ENCODE measurements around the gene THRB. TPM values are rescaled to one million over a fixed set of nuclear protein-coding genes. Genes with fewer than 3 reads are reported as not detected.
"Not testable (repeated sequence)": the region's sequence is repeated elsewhere in the genome, so short reads cannot be mapped to it uniquely, and the experiment has no call there.

The THRB gene
- total and polyA plus RNA-seq, 2 donors (not counting 3 experiments of a cell fraction or from before 2014, with no cell fraction given), result 0.06 TPM; not detected in 1

DNA sequence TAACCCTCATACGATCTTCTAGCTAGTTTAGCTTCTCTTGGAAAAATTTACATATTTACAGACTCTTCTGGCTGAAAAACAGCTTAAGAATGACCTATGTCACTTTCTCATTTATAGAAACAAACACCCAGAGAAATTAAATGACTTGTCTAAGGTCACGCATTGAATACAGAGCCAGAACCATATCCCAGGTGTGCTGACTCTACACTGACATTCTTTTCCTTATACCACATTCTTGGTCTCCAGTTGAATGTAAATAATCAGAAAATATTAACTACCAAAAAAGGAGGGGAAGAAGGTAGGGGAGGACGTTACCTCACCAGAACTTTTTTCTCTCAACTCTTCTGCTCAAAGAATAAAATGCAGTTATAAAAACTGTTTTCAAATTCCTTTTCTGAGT, 95.0 kb downstream of the THRB start:
- Histone ChIP-seq H3K4me1 (ENCODE audit: control insufficient read depth, extremely low read depth, insufficient read depth, low read length) (no peaks in the 10 kb centered on the region), H3K9me3 (replicated peaks; ENCODE audit: control insufficient read depth, insufficient read depth, low read length) (no peaks in the 10 kb centered on the region), H4K20me1 (replicated peaks; ENCODE audit: control insufficient read depth, extremely low read depth, insufficient read depth, low read length) (no peaks in the 10 kb centered on the region), H3K4me2 (ENCODE audit: insufficient read depth, low read length) (no peak overlapping the region), H3K36me3 (ENCODE audit: control insufficient read depth in 2 of 2, extremely low read depth in 1 of 2, insufficient read depth in 2 of 2, low read length in 2 of 2) (no peaks in the 10 kb centered on the region), H3K4me3 (replicated peaks in 1 of 3; ENCODE audit: insufficient read depth in 1 of 3, low read depth in 1 of 3, low read length in 3 of 3) (no peak overlapping the region), H3K9ac (replicated peaks; ENCODE audit: extremely low read depth, insufficient read depth, low read length) (no peak overlapping the region), H3K79me2 (ENCODE audit: control insufficient read depth, insufficient read depth, low read length) (no peaks in the 10 kb centered on the region), H2AFZ (ENCODE audit: low read depth, low read length) (no peak overlapping the region), H3K27me3 (ENCODE audit: control insufficient read depth in 2 of 2, insufficient read depth in 2 of 2, low read length in 2 of 2) (no peaks in the 10 kb centered on the region), H3K27ac (ENCODE audit: insufficient read depth, low read depth, low read length) (no peak overlapping the region), H3K9me1 (replicated peaks; ENCODE audit: control insufficient read depth, extremely low read depth, insufficient read depth, low read length) (no peaks in the 10 kb centered on the region)
- no TSS peak for BruUV-seq (replicated peaks)
- dilution Hi-C loops (cut with MboI; ENCODE audit: extremely low pct_ligation_motif_present, low sequenced_read_pairs) (no loop called here), intact Hi-C loops (cut with micrococcal nuclease) (no loop called here)
- CTCF ChIA-PET, result no interaction called here
- POLR2A ChIA-PET, result no interaction called here
- FAIRE-seq, result no peak
- no peak for DNase-seq (ENCODE audit: low read depth, low spot score)
- TF ChIP-seq POLR2A (IDR thresholded peaks at IDR 0.05; ENCODE audit: low read depth, low read length) (no peak), JUN (IDR thresholded peaks at IDR 0.05; ENCODE audit: borderline replicate concordance, insufficient read depth, insufficient read length, low read depth) (no peak), POLR2AphosphoS5 (IDR thresholded peaks at IDR 0.05; ENCODE audit: insufficient read depth, low read depth, low read length) (no peak), GATA2 (IDR thresholded peaks at IDR 0.05; ENCODE audit: insufficient read depth, insufficient read length, low read depth, low read length) (no peak), EZH2 (IDR thresholded peaks at IDR 0.05; ENCODE audit: borderline replicate concordance, low read depth, low read length, severe bottlenecking) (no peak), MYC (IDR thresholded peaks at IDR 0.05; ENCODE audit: low read depth, low read length) (no peak), FOS (IDR thresholded peaks at IDR 0.05; ENCODE audit: borderline replicate concordance, insufficient read depth, low read length) (no peak)
- TF ChIP-seq, protein P1, sequence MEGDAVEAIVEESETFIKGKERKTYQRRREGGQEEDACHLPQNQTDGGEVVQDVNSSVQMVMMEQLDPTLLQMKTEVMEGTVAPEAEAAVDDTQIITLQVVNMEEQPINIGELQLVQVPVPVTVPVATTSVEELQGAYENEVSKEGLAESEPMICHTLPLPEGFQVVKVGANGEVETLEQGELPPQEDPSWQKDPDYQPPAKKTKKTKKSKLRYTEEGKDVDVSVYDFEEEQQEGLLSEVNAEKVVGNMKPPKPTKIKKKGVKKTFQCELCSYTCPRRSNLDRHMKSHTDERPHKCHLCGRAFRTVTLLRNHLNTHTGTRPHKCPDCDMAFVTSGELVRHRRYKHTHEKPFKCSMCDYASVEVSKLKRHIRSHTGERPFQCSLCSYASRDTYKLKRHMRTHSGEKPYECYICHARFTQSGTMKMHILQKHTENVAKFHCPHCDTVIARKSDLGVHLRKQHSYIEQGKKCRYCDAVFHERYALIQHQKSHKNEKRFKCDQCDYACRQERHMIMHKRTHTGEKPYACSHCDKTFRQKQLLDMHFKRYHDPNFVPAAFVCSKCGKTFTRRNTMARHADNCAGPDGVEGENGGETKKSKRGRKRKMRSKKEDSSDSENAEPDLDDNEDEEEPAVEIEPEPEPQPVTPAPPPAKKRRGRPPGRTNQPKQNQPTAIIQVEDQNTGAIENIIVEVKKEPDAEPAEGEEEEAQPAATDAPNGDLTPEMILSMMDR (IDR thresholded peaks at IDR 0.05; ENCODE audit: extremely low read depth in 1 of 2, insufficient read depth in 1 of 2, low read depth in 1 of 2, low read length in 2 of 2), result no peak
- TF ChIP-seq, protein P2, sequence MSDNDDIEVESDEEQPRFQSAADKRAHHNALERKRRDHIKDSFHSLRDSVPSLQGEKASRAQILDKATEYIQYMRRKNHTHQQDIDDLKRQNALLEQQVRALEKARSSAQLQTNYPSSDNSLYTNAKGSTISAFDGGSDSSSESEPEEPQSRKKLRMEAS (IDR thresholded peaks at IDR 0.05; ENCODE audit: insufficient read depth, insufficient read length), result no peak

DNA sequence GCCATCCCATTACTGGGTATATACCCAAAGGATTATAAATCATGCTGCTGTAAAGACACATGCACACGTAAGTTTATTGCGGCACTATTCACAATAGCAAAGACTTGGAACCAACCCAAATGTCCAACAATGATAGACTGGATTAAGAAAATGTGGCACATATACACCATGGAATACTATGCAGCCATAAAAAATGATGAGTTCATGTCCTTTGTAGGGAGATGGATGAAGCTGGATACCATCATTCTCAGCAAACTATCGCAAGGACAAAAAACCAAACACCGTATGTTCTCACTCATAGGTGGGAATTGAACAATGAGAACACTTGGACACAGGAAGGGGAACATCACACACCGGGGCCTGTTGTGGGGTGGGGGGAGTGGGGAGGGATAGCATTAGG, 95.9 kb downstream of the THRB start:
- H3K9me1 ChIP-seq (replicated peaks; ENCODE audit: control insufficient read depth, extremely low read depth, insufficient read depth, low read length); FAIRE-seq; CTCF ChIA-PET; DNase-seq (ENCODE audit: low read depth, low spot score); H3K79me2 ChIP-seq (ENCODE audit: control insufficient read depth, insufficient read depth, low read length); H3K36me3 ChIP-seq (ENCODE audit: control insufficient read depth in 2 of 2, extremely low read depth in 1 of 2, insufficient read depth in 2 of 2, low read length in 2 of 2); H3K9ac ChIP-seq (replicated peaks; ENCODE audit: extremely low read depth, insufficient read depth, low read length); H3K27me3 ChIP-seq (ENCODE audit: control insufficient read depth in 2 of 2, insufficient read depth in 2 of 2, low read length in 2 of 2); H3K4me1 ChIP-seq (ENCODE audit: control insufficient read depth, extremely low read depth, insufficient read depth, low read length); H2AFZ ChIP-seq (ENCODE audit: low read depth, low read length); H3K4me3 ChIP-seq (replicated peaks in 1 of 3; ENCODE audit: insufficient read depth in 1 of 3, low read depth in 1 of 3, low read length in 3 of 3); intact Hi-C loops (cut with micrococcal nuclease); H3K4me2 ChIP-seq (ENCODE audit: insufficient read depth, low read length); BruUV-seq (replicated peaks); H4K20me1 ChIP-seq (replicated peaks; ENCODE audit: control insufficient read depth, extremely low read depth, insufficient read depth, low read length); H3K27ac ChIP-seq (ENCODE audit: insufficient read depth, low read depth, low read length); POLR2A ChIA-PET; dilution Hi-C loops (cut with MboI; ENCODE audit: extremely low pct_ligation_motif_present, low sequenced_read_pairs); H3K9me3 ChIP-seq (replicated peaks; ENCODE audit: control insufficient read depth, insufficient read depth, low read length): not testable (repeated sequence)

Measured in endothelial cell of umbilical vein (primary cell).